ENCODE measurements around the gene DDX3X. TPM values are rescaled to one million over a fixed set of nuclear protein-coding genes. Genes with fewer than 3 reads are reported as not detected.

Gene DDX3X
- total RNA-seq, 1 experiment from 2014 or later = 338 TPM

GRCh38 chrX:41302370-41302769 is 31.6 kb upstream of the DDX3X start:
- Histone ChIP-seq H3K4ac (ENCODE audit: low read depth, low read length) (no peak overlapping the region), H3K27me3 (ENCODE audit: insufficient read depth, low read length) (no peaks in the 10 kb centered on the region), H3K4me1 (ENCODE audit: insufficient read depth, low read length) (peaks cover 3% of the 10 kb centered on the region; the same call in 1 of the 2 replicates), H2BK5ac (ENCODE audit: insufficient read length, low read length) (no peak overlapping the region), H3K79me1 (ENCODE audit: insufficient read depth, low read depth, low read length, poor library complexity, severe bottlenecking) (no peaks in the 10 kb centered on the region), H2AFZ (ENCODE audit: low read length) (no peak overlapping the region), H2BK15ac (ENCODE audit: low read depth, low read length) (no peak overlapping the region), H3K9me3 (ENCODE audit: control insufficient read depth, low read depth, low read length) (no peaks in the 10 kb centered on the region), H2BK12ac (ENCODE audit: insufficient read length, low read depth, low read length) (no peak overlapping the region), H3K14ac (ENCODE audit: insufficient read depth, low read length) (no peak overlapping the region), H4K20me1 (ENCODE audit: control insufficient read depth, insufficient read depth, insufficient read length) (no peaks in the 10 kb centered on the region), H3K9ac (ENCODE audit: extremely low read depth, insufficient read length, low read length) (no peak overlapping the region), H3T11ph (ENCODE audit: low read length) (no peak overlapping the region), H4K8ac (replicated peaks; ENCODE audit: insufficient read length, low read depth, low read length) (no peak overlapping the region), H3K23me2 (ENCODE audit: insufficient read length, low read depth, low read length, poor library complexity, severe bottlenecking) (no peaks in the 10 kb centered on the region), H4K5ac (ENCODE audit: insufficient read length, low read depth, low read length) (no peak overlapping the region), H2BK120ac (ENCODE audit: low read depth, low read length, poor library complexity, severe bottlenecking) (no peak overlapping the region), H4K91ac (ENCODE audit: insufficient read length, low read depth, low read length) (no peak overlapping the region), H3K4me2 (ENCODE audit: insufficient read depth, insufficient read length, low read length) (no peak overlapping the region), H3K79me2 (ENCODE audit: insufficient read depth, low read length) (no peaks in the 10 kb centered on the region), H3K27ac (ENCODE audit: insufficient read length, low read depth, low read length) (no peak overlapping the region), H3K18ac (ENCODE audit: insufficient read length, low read depth, low read length) (no peak overlapping the region), H3K23ac (ENCODE audit: insufficient read length, low read depth, low read length) (no peak overlapping the region), H2AK5ac (ENCODE audit: insufficient read length, low read length) (no peak overlapping the region), H2BK20ac (ENCODE audit: low read depth, low read length, poor library complexity, severe bottlenecking) (no peak overlapping the region), H3K56ac (ENCODE audit: insufficient read length, low read depth, low read length) (no peak overlapping the region)
- H3K27ac Mint-ChIP-seq = no peak overlapping the region; a peak in 1 of 7 replicates
- peaks cover 60 to 67% of the 10 kb centered on the region in 2 experiments for H3K9me3 Mint-ChIP-seq
- no CpG with 5 or more reads among the region's 6 CpGs for WGBS (ENCODE audit: extremely low coverage, insufficient read length, low lambda C conversion rate)
- DNase-seq = no peak
- H3K36me3 Mint-ChIP-seq (ENCODE audit: insufficient read depth in 1 of 3, low read depth in 3 of 3) = peaks cover 0 to 6% (median 4%) of the 10 kb centered on the region in 3 experiments; a peak in 5 of 7 replicates
- no peak overlapping the region for H3K4me3 Mint-ChIP-seq
- TF ChIP-seq CTCF (conservative IDR thresholded peaks at IDR 0.05) = no peak
- peaks cover 22 to 27% of the 10 kb centered on the region in 2 experiments for H3K4me1 Mint-ChIP-seq
- peaks cover 2% of the 10 kb centered on the region; the same call in 1 of the 2 replicates for H3K27me3 Mint-ChIP-seq (ENCODE audit: low read depth)
